ENCODE results near the gene C11orf97. TPM values are rescaled to one million over a fixed set of nuclear protein-coding genes. Genes with fewer than 3 reads are reported as not detected.

The C11orf97 gene
- total RNA-seq, 2 donors from 2014 or later = not detected

GRCh38 chr11:94493281-94494125 is 18.8 kb upstream of the C11orf97 start, which contains the start of the genes ANKRD49 and MRE11:
ANKRD49 (plus strand) TSS chr11:94493984; CDS start chr11:94496694, 2,710 bp downstream.
MRE11 (minus strand) TSS chr11:94493844; CDS start chr11:94492801, 1,043 bp downstream.
- Mint-ChIP-seq H3K27me3 (ENCODE audit: insufficient read depth) (no peaks in the 10 kb centered on the region), H3K36me3 (ENCODE audit: low read depth) (peaks cover 21% of the 10 kb centered on the region), H3K4me3 (peak within 1 kb of the TSS; percentile 96), H3K4me1 (peaks cover 12% of the 10 kb centered on the region), H3K9me3 (peaks cover 1% of the 10 kb centered on the region), H3K27ac (peak within 1 kb of the TSS; percentile 100)
- Histone ChIP-seq H3K4me1 (ENCODE audit: control insufficient read depth, insufficient read depth, low read length) (no peaks in the 10 kb centered on the region), H3K27ac (ENCODE audit: low read depth, low read length) (peak within 1 kb of the TSS; percentile 92), H3K27me3 (ENCODE audit: control insufficient read depth, insufficient read depth, low read length, poor library complexity, severe bottlenecking) (no peaks in the 10 kb centered on the region), H3K9ac (ENCODE audit: extremely low read depth, low read length, poor library complexity, severe bottlenecking) (peak within 1 kb of the TSS; percentile 96), H3K9me3 (ENCODE audit: control insufficient read depth, low read length) (no peaks in the 10 kb centered on the region), H3K36me3 (ENCODE audit: control insufficient read depth, insufficient read depth, low read length) (peaks cover 34% of the 10 kb centered on the region), H3K4me3 (ENCODE audit: low read length) (peak within 1 kb of the TSS; percentile 95)
- TF ChIP-seq, protein P1, sequence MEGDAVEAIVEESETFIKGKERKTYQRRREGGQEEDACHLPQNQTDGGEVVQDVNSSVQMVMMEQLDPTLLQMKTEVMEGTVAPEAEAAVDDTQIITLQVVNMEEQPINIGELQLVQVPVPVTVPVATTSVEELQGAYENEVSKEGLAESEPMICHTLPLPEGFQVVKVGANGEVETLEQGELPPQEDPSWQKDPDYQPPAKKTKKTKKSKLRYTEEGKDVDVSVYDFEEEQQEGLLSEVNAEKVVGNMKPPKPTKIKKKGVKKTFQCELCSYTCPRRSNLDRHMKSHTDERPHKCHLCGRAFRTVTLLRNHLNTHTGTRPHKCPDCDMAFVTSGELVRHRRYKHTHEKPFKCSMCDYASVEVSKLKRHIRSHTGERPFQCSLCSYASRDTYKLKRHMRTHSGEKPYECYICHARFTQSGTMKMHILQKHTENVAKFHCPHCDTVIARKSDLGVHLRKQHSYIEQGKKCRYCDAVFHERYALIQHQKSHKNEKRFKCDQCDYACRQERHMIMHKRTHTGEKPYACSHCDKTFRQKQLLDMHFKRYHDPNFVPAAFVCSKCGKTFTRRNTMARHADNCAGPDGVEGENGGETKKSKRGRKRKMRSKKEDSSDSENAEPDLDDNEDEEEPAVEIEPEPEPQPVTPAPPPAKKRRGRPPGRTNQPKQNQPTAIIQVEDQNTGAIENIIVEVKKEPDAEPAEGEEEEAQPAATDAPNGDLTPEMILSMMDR (conservative IDR thresholded peaks at IDR 0.05) = no peak
- WGBS, 2 experiments (ENCODE audit: insufficient coverage in 1 of 2, insufficient read length in 1 of 2) = 0% methylated on average over 24 to 55 of the region's 55 CpGs
- DNase-seq = peak; percentile 99

DNA sequence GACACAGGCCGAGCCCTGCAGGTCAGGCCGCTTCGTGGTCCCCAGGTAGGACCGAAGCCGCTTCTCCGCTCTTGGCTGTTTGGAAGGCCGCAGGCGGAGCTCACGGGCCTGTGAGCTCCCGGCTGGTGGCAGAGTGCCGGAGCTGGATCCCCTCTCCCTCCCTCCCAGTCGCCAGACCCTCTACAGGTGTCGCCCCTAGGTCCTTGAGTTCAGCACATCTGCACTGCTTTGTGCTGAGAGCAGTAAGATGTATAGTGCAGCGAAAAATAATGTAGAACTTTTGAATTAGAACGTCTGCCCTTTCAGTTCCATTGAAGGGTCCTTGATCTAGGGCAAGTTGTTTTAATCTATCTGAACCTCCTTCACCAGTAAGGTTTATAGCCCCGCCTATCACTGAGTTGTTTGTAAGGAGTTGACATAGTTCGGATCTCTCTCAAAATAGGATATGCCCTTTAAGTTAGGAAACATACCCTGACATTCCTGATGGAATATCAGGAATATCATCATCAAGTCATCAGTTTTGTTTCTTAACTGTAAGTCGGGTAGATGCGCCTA is 18.1 kb upstream of the C11orf97 start:
- H3K36me3 ChIP-seq (ENCODE audit: control insufficient read depth, insufficient read depth, low read length) = peaks cover 31% of the 10 kb centered on the region
- H3K4me1 ChIP-seq (ENCODE audit: control insufficient read depth, insufficient read depth, low read length) = no peaks in the 10 kb centered on the region
- H3K9me3 ChIP-seq (ENCODE audit: control insufficient read depth, low read length) = no peaks in the 10 kb centered on the region
- Mint-ChIP-seq H3K27me3 (ENCODE audit: insufficient read depth) (no peaks in the 10 kb centered on the region), H3K36me3 (ENCODE audit: low read depth) (peaks cover 17% of the 10 kb centered on the region), H3K9me3 (no peaks in the 10 kb centered on the region), H3K4me1 (peaks cover 12% of the 10 kb centered on the region), H3K4me3 (peak overlapping the region; percentile 96), H3K27ac (peak overlapping the region; percentile 100)
- TF ChIP-seq, protein P1 (conservative IDR thresholded peaks at IDR 0.05) = peak; percentile 13
- peak overlapping the region; percentile 96 for H3K9ac ChIP-seq (ENCODE audit: extremely low read depth, low read length, poor library complexity, severe bottlenecking)
- no peak overlapping the region for H3K27ac ChIP-seq (ENCODE audit: low read depth, low read length)
- no peaks in the 10 kb centered on the region for H3K27me3 ChIP-seq (ENCODE audit: control insufficient read depth, insufficient read depth, low read length, poor library complexity, severe bottlenecking)
- WGBS, 2 experiments (ENCODE audit: insufficient coverage in 1 of 2, insufficient read length in 1 of 2) = 5 to 7% methylated on average over 3 to 18 of the region's 19 CpGs
- no peak for DNase-seq
- peak overlapping the region; percentile 95 for H3K4me3 ChIP-seq (ENCODE audit: low read length)

- Mint-ChIP-seq H3K27me3 (ENCODE audit: insufficient read depth) (no peaks in the 10 kb centered on the region), H3K4me3 (no peak overlapping the region)
These were observed 12.1 kb upstream of the C11orf97 start for GRCh38 chr11:94500181-94500580.

More at GRCh38 chr11:94500181-94500580, 12.1 kb upstream of the C11orf97 start:
- H3K4me1 ChIP-seq (ENCODE audit: control insufficient read depth, insufficient read depth, low read length) = no peaks in the 10 kb centered on the region
- H3K27ac ChIP-seq (ENCODE audit: low read depth, low read length) = no peak overlapping the region
- Mint-ChIP-seq H3K27ac (no peak overlapping the region), H3K9me3 (no peaks in the 10 kb centered on the region), H3K36me3 (ENCODE audit: low read depth) (peaks cover 10% of the 10 kb centered on the region), H3K4me1 (no peaks in the 10 kb centered on the region)
- no peaks in the 10 kb centered on the region for H3K27me3 ChIP-seq (ENCODE audit: control insufficient read depth, insufficient read depth, low read length, poor library complexity, severe bottlenecking)
- WGBS, 2 experiments (ENCODE audit: insufficient coverage in 1 of 2, insufficient read length in 1 of 2) = 90% methylated on average over 2 of the region's 2 CpGs; no CpG with 5 or more reads in 1 of the 2 experiments
- H3K9ac ChIP-seq (ENCODE audit: extremely low read depth, low read length, poor library complexity, severe bottlenecking) = no peak overlapping the region
- no peak for DNase-seq
- H3K36me3 ChIP-seq (ENCODE audit: control insufficient read depth, insufficient read depth, low read length) = peaks cover 20% of the 10 kb centered on the region
- TF ChIP-seq, protein P1 (conservative IDR thresholded peaks at IDR 0.05) = no peak
- no peak overlapping the region for H3K4me3 ChIP-seq (ENCODE audit: low read length)
- no peaks in the 10 kb centered on the region for H3K9me3 ChIP-seq (ENCODE audit: control insufficient read depth, low read length)

All from endodermal cell (in vitro differentiated cells).